HG03025 (cell line): ENCODE measurements around the gene CBFB.
"Not testable (repeated sequence)": the region's sequence is repeated elsewhere in the genome, so short reads cannot be mapped to it uniquely, and the experiment has no call there.

Experiments
- ATAC-seq: cut with Tn5 transposase; IDR thresholded peaks from one replicate; pipeline ENCODE4 v1.9.1; 2021; ENCODE audit warnings: mild to moderate bottlenecking, moderate library complexity; ENCODE audit not compliant: unreplicated experiment, low FRiP score

CBFB gene

GRCh38 chr16:67028696-67029253 lies at the start of gene CBFB:
TSS of gene CBFB (plus strand) at chr16:67029149. CDS start at chr16:67029408, 259 bp downstream.
- ATAC-seq, result peak; percentile 70

GRCh38 chr16:66983033-66983432 lies 45.9 kb upstream of the CBFB start:
- ATAC-seq, result no peak

DNA sequence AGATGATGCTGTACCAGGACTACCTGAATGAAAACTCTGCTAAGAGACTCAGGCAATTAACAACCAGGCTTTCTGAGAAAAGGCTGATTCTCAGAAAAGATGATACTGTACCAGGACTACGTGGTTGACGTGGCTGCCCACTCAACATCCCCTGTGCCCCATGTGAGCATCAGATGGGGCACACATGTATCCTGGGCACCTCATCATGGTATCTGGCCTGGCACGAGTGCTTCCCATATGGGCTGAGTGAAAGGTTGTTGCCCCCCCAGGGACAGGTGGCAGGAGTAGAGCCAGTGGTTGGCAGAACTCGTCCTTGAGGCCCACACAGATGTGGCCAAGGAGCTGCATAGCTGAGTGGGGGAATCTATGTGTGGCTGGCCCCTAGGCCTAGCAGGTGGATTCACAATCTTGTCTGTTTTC lies 44.0 kb upstream of the CBFB start:
- no peak for ATAC-seq

DNA sequence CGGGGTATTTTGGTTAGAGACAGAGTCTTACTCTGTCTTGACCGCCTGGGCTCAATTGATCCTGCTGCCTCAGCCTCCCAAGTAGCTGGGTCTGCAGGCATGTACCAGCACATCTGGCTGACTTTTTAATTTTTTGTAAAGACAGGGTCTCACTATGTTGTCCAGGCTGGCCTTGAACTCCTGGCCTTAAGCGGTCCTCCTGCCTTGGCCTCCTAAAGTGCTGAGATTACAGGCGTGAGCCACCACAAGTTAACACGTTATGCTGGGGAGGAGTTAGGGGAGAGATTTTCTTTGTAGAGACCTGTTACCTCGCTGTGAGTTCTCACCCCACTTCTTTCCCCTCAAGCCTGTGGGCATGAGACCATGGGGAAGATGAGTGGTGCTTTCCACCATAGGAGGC lies 42.4 kb upstream of the CBFB start:
- ATAC-seq, result no peak

GRCh38 chr16:66988197-66988788 lies 40.7 kb upstream of the CBFB start, which contains the start of gene CES4A:
TSS of gene CES4A (plus strand) at chr16:66988589. CDS start at chr16:66988773, 184 bp downstream.
- no peak for ATAC-seq

DNA sequence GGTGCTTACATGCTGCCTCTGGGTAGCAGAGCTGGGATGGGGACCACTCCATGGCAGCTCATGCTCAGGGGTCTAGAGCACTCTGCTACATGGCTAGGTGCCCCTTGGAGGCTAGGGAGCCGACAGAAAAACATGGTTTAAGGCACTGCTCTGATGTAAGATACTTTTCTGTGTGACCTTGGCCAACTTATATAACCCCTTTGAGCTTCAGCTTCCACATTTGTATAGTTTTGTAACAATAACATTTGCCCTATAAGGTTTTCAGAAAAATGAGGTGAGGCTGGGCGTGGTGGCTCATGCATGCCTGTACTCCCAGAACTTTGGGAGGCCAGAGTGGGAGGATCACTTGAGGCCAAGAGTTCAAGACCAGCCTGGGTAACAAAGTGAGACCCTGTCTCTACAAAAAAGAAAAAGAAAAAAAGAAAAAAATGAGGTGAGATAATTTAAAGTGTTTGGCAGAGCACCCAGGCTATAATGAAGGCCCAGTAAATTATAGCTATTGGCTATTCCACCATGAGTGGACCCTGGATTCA lies 37.3 kb upstream of the CBFB start:
- ATAC-seq, result no peak

DNA sequence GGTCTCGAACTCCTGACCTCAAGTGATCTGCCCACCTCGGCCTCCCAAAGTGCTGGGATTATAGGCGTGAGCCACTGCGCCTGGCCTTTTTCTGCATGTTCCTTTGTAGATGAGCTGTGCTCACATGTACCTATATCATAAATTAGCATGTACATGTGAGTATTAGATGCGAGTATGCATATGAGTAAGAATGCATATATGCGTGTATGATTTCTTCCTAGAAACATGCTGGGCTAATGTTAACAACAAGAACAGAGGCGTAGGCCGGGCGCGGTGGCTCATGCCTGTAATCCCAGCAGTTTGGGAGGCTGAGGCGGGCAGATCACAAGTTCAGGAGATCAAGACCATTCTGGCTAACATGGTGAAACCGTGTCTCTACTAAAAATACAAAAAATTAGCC lies 35.4 kb upstream of the CBFB start:
- ATAC-seq, result not testable (repeated sequence)

DNA sequence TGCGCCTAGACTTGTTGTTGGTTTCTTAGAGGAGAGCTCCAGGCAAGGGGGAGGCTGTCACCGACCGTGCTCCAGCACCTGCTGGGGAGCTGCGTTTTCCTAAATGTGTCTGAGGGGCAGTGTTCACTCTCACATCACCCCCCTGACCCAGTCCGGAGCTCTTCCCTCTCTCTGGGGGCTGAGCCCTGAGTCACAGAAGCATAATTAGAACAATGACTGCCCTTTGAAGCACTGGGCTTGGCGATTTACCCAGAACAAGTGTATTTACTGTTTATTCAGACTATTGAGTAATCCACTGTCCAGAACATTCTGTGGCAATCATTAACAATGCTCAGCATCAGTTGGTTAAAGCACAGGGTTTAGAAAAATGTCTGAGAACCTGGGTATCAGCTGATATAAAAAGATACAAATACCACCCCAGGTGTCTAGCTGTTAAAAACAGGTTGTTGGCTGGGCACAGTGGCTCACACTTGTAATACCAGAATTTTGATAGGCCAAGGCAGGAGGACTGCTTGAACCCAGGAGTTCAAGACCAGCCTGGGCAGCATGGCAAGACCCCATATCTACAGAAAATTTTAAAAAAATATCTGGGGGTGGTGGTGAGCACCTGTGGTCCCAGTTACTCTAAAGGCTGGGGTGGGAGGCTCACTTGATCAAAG lies 32.5 kb upstream of the CBFB start:
- no peak for ATAC-seq

GRCh38 chr16:66996983-66997358 lies 32.0 kb upstream of the CBFB start:
- no peak for ATAC-seq

DNA sequence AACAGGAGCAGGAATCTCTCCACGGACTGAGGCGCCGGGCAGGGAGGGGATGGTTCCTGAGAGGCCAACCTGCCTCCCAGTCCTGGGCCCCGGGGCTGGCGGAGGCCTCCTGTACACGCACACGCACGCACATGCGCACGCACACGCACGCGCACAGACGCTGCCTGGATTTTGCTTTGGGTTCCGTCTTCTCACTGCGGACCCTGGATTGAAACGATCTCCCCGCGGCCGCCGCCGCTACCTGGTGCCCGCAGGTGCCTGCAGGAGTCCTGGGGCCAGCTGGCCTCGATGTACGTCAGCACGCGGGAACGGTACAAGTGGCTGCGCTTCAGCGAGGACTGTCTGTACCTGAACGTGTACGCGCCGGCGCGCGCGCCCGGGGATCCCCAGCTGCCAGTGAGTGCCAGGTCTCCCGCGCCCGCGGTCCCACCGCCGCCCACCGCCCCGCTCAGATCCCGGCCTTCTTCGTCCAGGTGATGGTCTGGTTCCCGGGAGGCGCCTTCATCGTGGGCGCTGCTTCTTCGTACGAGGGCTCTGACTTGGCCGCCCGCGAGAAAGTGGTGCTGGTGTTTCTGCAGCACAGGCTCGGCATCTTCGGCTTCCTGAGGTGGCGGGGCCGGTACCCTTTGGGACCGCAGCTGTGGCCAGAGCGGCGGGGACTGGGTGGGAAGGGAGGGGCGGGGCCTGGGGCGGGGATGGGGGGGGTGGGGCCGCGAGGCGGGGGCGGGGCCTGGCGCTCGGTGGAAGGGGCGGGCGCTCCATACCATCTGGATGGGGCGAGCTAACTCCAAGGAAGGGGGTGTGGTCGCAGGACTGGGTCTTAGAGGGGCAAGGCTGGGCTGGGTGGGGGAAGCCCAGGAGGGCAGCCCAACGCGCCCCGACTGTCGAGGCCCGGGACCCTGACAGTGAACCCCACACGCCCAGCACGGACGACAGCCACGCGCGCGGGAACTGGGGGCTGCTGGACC lies 28.3 kb upstream of the CBFB start:
- ATAC-seq, result no peak

DNA sequence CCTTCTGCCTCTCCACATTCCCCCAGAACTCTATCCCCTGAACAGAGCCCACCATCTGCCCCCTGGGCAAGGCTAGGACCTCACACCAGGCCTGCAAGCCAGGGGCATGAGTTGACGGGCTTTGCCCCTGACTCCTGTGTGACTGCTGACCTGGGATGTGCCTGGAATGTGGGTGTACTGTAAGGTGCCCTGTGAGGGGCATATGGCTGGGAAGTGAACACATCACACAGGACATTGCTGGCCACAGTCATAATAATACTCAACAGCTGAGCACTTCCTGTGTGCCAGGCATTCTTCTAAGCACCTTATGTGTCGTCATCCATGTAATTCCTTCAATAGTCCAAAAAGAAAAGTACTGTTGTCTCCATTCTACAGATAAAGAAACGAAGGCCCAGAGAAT lies 27.2 kb upstream of the CBFB start:
- no peak for ATAC-seq

DNA sequence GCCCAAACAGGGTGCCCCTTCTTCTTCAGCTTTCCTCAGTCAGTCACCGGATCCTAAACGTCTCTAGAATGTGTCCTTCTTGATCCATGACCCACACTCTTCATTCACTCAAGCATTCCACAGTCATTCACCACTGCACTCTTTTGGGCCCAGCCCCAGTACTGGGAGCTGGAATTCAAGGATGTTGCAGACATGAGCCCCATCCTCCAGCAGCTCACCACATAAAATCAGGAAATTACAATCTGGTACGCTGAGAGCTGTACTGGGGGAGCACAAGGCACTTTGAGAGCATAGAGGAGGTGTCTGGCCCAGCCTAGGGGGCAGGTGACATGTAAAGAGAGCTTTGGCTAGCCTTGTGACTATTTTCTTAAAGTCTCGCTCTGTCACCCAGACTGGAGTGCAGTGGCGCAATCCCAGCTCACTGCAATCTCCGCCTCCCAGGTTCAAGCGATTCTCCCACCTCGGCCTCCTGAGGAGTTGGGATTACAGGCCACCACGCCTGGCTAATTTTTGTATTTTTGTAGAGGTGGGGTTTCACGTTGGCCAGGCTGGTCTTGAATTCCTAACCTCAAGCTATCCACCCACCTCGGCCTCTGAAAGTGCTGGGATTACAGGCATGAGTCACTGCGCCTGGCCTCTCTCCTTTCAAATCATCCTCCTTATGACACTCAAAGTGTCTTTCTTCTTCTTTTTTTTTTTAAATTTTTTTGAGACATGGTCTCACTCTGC lies 21.9 kb upstream of the CBFB start:
- ATAC-seq, result no peak

- no peak for ATAC-seq
Measured at GRCh38 chr16:67009158-67009557, 19.8 kb upstream of the CBFB start.

DNA sequence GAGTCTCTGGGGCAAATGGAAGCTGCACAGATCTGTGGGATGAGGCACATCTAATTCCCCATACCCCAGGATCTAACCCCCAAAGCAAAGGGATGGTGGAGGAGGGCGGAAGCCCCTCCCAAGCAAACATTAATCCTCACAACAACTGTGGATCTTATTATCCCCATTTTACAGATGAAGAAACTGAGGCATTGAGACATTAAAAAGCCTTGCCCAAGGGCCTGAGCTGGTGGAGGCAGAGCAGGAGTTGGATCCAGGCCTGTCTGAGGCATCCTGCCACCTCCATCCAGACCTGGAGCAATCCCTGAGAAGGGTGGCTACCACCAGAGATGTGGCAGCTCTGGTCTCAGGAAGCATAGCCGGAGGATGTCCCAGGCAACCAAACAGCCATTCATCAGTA lies 17.7 kb upstream of the CBFB start:
- no peak for ATAC-seq

DNA sequence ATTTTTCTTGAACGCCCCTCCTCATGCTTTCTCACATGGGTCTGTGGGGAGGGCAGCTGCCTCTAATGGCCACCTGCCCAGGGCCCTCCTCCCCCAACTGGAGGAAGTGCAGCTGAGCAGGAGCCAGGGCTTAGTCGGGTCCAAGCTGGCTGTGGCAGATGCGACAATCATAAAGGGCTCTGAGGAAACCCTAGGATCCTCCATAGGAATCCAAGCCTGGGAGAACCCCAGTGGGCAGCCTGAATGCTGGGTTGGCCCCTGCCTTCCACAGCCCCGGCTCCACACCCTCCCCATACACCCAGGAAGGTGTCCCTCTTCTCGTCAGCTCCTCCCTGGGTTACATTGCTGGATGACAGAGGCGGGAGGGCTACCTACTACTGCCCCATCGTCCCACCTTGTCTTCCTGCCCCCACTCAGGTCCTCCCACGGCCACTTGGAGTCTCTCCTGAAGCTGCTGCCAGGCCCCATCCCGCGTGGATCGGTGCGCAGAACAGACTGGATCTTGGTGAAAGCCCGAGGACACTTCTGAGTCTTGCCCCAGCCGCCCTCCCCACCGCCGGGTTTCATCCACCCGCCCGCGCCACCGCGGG lies 15.6 kb upstream of the CBFB start:
- ATAC-seq, result no peak

DNA sequence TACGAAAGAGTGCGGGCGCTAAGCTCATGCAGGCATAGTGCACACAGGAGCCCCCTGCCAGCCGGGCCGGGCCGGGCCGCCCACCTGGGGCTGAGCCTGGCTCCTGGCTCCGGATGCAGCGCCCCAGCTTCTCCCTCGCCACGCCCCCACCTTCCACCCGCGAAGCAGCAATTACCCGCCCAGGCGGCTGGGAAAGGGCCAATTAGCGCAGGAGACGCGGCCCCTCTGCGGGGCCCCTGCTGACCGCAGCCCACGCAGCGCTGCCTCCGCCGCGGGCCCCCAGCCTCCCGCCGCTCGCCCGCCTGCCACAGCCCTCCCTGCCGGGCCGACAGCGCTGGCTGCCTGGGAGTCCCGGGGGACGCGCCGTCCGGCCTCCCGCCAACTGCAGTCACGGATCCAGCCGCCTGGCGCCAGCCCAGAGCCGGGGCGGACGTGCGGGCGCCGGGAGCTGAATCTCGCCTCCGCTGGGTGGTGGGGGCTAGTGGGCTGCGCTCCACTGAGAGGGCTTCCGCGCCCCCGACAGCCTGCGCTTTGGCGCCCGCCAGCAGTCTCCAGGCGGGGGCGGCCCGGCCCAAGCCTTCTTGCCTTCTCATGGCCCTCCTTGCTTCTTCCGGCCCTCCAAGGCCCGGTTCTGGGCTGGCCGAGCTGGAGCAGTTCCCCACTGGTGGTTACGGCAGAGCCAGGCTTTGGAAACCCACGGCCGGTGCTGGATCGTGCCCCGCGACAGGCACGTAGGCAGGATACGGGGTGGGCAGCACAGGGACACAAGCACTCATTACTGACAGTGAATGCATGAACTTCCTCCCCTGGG lies 14.9 kb upstream of the CBFB start:
- no peak for ATAC-seq

DNA sequence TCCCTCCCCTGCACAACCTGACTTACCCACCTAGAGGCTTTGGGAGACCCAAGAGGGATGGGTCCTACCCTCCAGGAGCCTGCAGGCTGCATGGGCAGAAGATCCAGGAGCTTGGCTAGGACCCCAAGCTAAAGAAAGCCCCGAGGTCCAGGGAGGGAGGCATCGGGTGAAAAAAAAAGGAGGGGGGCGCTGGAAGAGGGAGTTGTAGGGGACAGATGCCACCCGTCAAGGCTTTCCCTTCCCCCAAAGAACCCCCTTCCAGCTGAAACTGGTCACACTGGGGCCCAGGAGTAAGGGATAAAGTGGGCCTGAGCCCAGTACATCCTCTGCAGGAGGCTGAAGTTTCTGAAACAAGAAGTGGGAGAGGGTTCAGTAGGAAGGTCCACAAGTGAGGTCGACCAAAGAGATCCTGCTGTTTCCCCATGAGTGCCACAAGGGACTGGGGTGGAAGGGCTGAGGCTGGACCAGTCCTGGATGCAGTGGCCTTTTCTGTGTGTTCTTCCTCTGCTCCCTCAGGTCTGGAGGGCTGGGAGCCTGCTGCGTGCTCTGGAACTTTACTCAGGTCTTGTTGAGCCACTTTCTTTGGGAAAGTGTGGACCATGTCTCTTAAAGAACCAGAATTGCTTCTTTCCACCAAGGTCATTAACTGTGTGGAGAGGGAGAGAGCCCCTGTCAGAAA lies 14.2 kb upstream of the CBFB start:
- no peak for ATAC-seq

- ATAC-seq, result no peak
Measured at GRCh38 chr16:67015313-67015731, 13.6 kb upstream of the CBFB start.
